HG03342 (cell line): ENCODE data around the gene DELE1.

Experiments
- ATAC-seq: cut with Tn5 transposase; IDR thresholded peaks from one replicate; pipeline ENCODE4 v1.9.1; 2021; ENCODE audit warnings: mild to moderate bottlenecking, moderate library complexity; ENCODE audit not compliant: unreplicated experiment

DELE1 gene

DNA sequence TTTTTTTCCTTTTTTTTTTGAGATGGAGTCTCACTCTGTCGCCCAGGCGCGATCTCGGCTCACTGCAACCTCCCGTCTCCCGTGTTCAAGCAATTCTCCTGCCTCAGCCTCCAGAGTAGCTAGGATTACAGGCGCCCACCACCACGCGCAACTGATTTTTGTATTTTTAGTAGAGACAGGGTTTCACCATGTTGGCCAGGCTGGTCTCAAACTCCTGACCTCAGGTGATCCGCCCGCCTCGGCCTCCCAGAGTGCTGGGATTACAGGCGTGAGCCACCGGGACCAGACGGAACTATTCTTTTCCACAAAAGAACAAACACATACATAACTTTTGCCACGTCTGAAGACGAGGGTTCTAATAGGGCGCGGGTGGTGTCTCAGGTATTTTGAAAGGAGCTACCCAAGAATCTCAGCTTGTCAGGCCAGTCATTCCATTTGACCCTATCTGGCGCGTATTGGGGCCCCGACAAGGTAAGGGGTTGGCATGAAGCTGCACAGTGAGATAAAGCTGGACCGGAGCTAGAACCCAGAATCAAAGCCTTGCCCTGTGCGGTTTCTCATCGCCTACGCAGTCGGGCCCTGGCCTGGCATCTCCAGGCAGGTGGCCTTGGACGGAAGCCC, 734 bp upstream of the DELE1 start:
- peak; percentile 6 for ATAC-seq

DNA sequence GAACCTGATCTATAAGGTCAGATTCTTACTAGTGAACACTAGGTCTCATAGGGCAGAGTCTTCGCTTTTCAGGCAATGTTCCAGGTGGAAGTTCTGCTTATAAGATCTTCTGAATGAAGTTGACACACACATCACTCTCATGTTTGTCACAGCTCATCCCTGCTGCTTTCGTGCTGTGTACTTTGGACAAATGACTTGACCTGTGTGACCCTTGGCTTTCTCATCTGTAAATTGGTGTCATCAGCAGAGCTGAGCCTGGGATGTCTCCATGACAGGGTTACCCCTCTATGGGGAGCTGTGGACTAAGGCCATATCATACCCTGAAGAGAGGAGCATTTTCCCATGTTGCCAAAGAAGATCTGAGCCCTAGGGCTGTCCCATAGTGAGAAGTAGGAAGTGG, 2.8 kb downstream of the DELE1 start:
- no peak for ATAC-seq

GRCh38 chr5:141928051-141928450, 4.4 kb downstream of the DELE1 start:
- no peak for ATAC-seq

DNA sequence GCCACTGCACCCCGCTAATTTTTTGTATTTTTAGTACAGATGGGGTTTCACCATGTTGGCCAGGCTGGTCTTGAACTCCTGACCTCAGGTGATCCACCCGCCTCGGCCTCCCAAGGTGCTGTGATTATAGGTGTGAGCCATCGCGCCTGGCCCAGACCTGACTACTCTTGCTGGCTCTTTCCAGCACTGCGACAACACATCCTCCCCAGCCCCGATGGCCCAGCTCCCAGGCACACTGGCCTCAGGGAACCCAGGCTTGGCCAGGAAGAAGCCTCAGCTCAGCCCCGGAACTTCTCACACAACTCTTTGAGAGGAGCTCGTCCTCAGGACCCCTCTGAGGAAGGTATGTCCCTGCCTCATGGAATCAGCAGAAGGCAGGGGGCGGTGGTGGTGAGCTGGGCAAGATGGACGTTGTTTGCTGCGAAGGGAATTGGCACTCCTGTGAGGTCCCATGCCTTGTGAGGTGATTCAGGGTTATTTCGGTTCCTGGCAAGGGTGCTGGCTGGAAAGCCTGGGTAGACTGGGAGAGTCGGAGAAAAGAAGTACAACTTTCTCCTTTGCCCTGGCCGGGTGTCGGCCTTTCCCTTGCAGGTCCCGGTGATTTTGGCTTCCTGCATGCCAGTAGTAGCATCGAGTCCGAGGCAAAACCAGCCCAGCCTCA, 5.9 kb downstream of the DELE1 start:
- no peak for ATAC-seq

DNA sequence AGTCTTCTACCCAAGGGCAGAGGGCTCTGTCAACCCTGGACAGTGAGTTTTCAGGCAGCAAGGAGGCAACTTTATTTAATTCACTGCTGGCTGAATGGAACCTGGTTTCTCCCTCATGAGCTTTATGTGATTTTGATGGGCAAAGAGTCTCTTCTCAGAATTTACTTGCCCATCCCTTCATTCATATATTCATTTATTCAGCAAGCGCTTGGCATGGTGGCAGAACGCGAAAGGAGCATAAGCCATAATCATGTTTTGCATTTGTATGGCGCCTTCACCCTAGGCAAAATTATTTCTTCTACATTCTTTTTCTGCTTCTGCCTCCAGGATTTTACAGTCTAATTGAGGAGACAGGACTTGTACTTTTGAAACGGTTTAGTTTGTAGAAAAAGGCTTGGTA, 8.0 kb downstream of the DELE1 start:
- no peak for ATAC-seq

DNA sequence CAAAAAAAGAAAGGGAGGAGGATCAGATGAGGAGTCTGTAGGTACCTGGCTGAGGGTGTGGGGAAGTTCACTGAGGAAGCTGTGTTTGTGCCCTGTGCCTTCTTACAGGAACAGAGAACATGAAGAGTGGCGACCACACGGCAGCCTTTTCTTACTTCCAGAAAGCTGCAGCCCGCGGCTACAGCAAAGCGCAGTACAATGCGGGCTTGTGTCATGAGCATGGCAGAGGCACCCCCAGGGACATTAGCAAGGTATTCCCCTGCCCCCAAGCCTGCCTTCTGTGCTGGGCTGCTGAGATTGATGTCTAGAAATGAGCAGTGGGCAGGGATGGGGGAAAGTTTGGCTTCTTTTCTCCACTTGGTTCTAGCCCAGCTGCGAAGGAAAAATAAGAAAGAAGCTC, 9.5 kb downstream of the DELE1 start:
- no peak for ATAC-seq

GRCh38 chr5:141934099-141934844, 10.6 kb downstream of the DELE1 start:
- ATAC-seq: no peak

- ATAC-seq: no peak
Observed at GRCh38 chr5:141935538-141935937, 11.9 kb downstream of the DELE1 start.

- ATAC-seq: no peak
Observed at GRCh38 chr5:141940695-141941271, 17.1 kb downstream of the DELE1 start.

GRCh38 chr5:141941307-141941706, 17.6 kb downstream of the DELE1 start:
- ATAC-seq: no peak

DNA sequence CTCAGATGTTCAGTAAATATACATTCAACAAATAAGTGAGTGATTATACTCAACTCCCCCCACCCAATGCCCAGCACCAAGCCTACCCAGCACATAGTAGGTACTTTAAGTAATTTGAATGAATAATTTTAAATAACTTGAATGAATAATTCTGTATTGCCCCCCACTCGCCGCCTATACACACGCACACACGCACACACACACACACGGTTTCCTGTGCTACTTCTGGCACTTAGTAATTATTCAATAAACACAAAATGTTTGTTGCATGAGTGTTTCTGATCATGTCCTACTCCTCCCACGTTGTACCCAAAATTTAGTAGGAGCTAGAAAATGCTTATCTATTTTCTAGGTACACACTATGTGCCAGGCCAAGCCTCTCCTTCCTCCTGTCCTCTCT, 18.1 kb downstream of the DELE1 start:
- no peak for ATAC-seq

DNA sequence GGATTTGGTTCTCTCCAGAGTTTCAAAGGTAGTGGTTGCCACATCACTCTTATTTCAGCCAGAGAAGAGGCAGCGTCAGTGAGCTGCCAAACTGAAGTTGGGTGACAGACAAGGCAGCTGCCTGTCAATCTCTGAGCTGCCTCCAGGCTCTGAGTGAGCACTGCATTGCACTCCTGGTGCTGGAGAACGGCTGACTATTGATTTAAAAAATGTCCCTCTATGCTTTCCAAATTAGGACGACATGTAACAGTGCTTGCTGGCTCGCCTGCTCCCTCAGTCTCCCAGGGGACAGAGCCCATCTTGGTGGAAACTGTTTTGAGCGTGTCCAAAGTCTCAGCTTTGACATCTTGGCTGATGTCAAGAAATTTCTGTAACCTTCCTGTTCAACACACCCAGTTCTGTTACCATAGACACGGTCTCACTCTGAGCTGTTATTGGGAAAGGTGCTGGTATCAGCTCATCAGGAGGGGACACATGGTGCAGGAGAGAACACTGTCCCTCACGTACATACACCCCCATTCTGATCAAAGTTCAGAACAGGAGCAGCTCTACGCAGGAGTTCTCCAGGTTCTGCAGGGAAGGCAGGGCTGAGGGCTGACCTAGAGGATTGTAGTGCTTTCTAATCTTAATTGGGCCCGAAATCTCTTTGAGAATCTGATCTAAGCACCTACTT, 18.6 kb downstream of the DELE1 start:
- ATAC-seq: no peak

DNA sequence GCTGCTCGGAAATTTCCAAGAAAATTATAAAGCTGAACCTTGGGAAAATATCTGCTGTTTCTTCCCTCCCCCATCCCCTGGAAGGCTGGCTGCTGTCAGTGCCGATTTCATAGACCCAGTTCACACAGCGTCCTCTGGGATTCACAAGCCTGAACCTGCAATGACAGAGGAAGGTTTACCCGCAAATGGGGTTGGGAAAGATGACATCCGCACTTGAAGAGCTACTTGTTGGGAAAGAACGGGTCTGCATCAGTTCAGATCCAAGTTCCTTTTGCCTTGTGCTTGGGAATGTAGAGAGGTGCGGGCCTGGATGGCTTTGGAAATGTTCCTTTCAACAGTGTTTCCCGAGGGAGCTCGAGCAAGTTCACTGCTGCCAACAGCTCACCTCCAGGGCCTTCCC, 20.4 kb downstream of the DELE1 start:
- no peak for ATAC-seq

DNA sequence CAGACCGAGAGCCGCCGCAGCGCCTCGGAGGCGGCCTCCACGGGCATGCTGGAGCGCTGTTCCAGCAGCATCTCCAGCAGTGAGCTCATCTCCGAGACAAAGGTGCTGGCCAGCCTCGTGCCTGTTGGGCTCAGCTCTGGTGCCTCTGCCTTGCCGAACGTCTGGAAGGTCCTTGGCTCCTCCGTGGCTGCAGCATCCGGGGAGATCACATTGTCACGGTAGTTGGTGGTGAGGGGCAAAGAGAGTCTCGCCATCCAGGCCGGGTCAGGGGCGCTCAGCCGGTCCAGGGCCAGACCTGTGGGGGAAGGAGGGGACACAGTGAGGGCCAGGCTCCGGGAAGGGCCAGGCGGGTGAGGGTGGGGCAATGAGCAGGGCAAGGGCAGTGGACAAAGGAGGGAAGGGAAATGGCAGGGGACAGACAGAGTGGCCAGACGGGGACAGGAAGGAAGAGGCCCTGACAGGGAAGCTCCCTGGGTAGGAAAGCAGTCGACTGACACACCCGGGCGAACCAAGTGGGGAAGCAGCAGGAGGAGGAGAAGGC, 21.9 kb downstream of the DELE1 start:
- ATAC-seq: no peak

DNA sequence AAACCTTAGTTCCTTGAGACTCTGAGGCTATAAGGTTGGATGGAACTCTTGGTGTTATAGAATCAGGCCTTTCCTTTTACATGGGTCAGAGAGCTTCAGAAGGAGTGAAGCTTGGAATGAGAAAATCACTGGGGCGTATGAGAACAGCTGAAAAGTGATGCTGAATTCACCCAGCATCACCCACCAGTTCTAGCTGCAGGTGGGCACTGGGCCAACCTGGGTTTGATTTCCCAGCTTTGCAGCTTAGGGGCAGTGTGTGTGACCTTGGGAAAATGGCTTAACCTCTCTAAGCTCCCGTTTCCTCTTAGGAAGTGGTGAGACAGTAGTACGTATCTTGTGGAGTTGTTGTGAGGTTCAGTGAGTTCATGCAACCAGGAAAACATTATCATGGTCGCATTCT, 23.6 kb downstream of the DELE1 start:
- ATAC-seq: no peak

DNA sequence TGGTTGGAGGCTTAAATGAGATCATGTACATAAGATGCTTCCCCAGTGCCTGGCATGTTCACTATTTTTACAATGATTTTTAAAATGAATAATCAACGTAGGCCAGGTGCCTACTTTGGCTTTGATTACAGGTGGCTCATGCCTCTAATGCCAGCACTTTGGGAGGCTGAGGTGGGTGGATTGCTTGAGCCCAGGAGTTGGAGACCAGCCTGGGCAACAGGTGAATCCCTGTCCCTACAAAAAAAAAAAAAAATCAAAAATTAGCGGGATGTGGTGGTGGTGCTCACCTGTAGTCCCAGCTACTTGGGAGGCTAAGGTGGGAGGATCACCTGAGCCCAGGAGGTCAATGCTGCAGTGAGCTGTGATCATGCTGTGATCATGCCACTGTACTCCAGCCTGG, 25.1 kb downstream of the DELE1 start:
- no peak for ATAC-seq

- ATAC-seq: no peak
Observed at GRCh38 chr5:141949511-141949910, 25.8 kb downstream of the DELE1 start.

GRCh38 chr5:141950207-141951005, 26.7 kb downstream of the DELE1 start:
- no peak for ATAC-seq

- peak; percentile 97 for ATAC-seq
Observed at GRCh38 chr5:141951332-141951781, 27.7 kb downstream of the DELE1 start.

DNA sequence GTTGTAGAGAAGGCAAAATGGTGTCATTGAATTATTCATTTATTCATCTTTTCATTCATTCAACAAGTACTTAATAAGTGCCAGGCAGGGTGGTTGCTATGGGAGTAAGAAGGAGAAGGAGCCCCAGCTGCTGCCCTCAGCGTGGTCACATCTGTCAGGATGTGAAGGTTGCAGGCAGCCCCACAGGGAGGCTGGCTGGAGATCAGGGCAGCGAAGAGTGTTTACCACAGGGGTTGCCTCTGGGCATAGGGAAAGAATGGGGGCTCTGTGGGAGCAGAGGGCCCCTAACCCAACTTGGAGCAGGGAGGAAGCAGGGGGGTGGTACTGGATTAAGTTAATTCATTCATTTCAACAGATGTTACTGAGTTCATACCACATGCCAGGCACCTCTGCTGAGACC, 28.3 kb downstream of the DELE1 start:
- ATAC-seq: no peak
